NCI-H774 (cell line): ENCODE measurements around the gene ZNF488.

ENCODE experiments used
- DNase-seq: peaks from one replicate; lab custom pipeline; 2025; lab: John Stamatoyannopoulos, UW

Gene ZNF488

DNA sequence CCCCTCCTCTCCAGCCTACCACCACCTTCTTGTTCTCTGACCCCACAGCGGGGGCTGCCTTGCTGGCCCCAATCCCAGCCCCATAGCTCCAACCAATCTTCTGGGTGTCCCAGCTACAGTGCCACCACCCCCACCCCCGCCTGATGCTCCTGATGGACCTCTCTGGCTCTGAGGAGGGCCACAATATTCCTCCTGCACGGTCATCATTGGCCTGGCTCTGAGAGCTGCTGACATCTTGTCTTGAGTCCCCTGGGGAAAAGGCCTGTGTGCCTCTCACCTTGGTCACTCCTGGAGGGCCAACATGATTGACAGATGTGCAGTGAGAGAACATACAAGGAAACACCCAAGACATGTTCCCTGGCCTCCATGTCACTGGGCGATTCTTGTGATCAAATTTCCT, 54.2 kb downstream of the ZNF488 start:
- DNase-seq, result no peak

DNA sequence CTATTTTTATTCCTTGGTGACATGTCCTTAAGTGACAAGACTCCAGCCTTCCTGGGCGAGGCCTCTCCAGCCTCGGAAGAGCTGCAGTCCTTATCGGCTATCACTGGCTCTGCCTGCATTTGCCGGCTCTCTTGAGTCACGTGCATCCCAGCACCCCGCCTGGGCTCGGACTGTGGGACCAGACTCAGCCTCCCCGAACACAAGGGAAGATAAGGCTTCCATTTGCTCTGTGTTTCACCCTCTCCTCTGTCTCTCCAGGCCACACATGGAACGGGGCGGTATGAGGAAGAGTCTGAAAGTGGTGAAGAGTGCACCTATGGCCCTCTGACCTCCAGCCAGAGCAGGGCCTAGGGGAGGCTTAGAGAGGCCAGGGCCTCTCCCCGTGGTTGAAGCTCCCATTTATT, 57.2 kb downstream of the ZNF488 start:
- DNase-seq, result no peak

DNA sequence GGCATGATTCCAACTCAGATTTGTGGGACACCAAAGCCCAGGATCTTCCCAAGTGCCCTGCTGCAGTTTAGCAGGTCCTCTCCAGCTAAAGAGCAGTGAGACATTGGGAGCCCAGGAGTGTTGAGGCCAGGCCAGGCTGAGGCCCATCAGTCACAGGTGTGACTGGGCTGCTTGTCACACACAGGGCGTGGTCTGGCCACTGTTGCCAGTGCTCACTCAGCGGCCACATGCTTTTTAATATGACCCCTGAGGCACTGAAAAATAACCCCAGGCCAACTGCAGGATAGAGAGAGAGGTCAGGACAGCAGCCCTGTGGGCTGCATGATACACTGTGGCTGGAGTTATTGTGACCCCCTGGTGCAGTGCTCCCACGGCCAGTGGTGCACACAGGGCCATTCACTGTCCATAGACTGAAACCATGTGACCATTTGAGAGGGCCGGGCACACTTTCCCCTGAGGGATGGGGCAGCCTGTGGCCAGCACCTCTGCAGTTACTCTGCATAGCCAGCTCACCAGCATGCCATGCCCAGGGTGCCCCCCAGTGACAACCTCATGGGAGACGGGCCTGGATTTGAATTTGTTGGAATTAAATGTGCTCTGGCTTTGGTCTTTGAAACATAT, 57.7 kb downstream of the ZNF488 start:
- no peak for DNase-seq

DNA sequence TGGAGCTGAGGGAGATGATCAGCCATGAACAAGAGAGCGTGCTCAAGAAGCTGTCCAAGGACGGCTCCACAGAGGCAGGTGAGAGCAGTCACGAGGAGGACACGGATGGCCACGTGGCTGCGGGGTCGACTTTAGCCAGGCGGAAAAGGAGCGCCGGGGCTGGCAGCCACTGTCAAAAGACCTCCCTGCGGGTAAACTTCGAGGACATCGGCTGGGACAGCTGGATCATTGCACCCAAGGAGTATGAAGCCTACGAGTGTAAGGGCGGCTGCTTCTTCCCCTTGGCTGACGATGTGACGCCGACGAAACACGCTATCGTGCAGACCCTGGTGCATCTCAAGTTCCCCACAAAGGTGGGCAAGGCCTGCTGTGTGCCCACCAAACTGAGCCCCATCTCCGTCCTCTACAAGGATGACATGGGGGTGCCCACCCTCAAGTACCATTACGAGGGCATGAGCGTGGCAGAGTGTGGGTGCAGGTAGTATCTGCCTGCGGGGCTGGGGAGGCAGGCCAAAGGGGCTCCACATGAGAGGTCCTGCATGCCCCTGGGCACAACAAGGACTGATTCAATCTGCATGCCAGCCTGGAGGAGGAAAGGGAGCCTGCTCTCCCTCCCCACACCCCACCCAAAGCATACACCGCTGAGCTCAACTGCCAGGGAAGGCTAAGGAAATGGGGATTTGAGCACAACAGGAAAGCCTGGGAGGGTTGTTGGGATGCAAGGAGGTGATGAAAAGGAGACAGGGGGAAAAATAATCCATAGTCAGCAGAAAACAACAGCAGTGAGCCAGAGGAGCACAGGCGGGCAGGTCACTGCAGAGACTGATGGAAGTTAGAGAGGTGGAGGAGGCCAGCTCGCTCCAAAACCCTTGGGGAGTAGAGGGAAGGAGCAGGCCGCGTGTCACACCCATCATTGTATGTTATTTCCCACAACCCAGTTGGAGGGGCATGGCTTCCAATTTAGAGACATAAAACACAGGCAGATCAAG, 58.5 kb downstream of the ZNF488 start:
- DNase-seq, result no peak

DNA sequence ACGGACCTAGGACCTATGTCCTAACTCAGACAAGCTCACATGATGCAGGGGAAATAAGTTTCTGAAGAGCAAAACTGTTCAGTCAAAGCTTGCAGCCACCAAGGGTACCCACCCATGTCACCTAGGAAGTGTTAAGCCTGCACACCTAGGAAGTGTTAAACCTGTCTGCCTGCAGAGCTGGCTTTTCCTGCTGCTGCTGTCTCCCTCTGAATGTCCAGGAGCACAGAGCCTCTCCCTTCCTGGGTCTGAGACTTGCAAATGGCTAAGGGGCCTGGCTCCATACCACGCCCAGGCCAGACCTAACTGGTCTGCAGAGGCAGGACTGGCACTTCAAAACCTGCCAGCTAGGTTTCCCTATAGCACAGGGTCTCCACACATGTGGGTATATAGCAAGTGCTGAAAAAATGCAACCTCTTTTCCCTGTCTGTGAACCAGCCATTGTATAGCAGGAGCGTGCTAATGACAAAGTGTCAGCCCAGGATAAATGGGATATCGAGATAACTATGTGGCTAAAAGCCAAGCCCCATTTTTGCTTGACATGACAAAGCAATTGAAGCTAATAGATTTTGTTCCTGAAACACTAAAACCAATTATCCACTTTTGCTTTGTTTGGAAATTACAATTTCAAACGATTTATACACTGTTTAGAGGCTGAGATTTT, 60.3 kb downstream of the ZNF488 start:
- no peak for DNase-seq

DNA sequence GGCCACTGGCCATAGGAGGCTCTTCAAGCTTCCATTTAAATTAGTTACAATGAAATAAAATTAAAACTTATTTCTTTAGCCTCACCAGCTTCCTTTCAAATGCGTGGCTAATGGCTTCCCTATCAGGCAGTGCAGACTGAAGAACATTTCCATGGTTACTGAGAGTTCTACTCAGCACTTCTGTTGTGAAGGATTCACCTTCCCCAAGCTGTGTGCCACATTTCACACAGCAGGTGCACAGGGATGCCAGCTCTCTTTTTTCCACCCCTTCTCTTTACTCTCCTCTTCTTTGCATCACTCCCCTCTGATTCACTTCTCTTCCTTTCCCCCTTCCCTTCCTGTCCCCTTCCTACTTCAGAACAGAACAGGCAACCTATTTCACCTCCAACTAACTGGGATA, 61.0 kb downstream of the ZNF488 start:
- DNase-seq, result no peak

DNA sequence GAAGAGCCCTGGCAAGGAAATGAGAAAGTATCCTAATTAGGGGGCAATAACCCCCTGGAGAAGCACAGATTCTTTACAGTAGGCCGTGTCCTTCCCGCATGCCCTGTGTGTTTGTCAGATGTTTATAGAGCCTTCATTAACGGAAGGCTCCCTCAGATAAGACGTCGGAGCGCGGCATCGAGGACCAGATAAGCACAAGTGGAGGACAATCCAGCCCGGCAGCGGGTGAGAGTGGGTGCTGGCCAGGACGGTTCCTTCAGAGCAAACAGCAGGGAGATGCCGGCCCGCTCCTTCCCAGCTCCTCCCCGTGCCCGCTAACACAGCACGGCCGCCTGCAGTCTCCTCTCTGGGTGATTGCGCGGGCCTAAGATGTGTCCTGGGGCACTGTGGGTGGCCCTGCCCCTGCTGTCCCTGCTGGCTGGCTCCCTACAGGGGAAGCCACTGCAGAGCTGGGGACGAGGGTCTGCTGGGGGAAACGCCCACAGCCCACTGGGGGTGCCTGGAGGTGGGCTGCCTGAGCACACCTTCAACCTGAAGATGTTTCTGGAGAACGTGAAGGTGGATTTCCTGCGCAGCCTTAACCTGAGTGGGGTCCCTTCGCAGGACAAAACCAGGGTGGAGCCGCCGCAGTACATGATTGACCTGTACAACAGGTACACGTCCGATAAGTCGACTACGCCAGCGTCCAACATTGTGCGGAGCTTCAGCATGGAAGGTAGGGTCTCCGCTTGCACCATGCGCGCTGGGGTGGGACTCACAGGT, 61.6 kb downstream of the ZNF488 start, which contains the start of gene GDF2:
TSS of gene GDF2 (plus strand) at position 155 of the 762 bp plus-strand sequence. CDS start at position 370, 215 bp downstream.
- no peak for DNase-seq

DNA sequence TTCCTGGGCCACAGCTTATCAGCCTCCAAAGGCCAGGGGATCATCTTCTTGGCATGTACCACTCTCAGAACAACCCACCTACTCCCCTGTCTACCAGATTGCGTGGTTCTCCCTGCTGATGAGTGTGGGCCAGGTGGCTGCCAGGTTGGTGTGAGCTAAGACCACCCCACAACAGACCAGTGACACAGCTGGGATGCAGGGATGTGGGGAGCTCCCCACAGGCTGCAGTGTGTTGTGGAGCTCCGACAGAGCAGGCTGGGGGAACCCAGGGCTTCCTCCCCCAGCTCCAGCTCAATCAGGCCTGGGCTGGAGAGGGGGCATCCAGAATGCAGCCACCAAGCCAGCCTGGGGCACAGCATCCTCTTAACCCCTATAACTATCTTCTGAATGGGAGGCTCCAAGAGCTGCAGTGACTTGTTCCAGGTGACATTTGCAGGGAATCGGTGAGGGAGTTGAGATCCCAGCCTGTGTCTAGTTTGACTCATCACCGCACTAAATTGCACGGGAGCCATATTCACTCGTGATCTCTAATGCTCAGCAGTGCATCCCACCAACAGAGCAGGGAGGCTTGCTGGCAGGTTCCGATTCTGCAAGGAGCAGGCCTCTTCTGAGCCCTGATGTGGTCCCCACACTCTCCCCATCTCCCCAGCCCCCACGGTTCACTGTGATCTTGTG, 62.4 kb downstream of the ZNF488 start:
- DNase-seq, result no peak

DNA sequence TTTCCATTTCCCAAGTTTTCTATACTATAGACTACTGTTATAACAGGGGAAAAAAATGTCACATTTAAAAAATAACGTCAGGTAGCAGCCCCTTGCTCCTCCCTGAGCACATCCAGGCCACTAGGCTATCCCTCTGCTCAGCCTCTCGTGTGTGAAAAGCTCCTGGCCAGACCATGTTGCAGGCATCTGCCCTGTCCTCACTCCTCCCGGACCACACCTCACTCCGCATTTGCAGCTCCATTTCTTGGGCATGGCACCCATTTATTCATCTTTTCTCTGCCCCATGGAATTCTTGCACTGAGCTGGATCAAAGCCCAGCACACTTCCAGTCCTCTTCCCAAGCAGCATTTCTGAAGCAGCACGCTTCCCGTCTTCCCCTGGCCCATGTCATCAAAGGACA, 63.3 kb downstream of the ZNF488 start:
- no peak for DNase-seq

DNA sequence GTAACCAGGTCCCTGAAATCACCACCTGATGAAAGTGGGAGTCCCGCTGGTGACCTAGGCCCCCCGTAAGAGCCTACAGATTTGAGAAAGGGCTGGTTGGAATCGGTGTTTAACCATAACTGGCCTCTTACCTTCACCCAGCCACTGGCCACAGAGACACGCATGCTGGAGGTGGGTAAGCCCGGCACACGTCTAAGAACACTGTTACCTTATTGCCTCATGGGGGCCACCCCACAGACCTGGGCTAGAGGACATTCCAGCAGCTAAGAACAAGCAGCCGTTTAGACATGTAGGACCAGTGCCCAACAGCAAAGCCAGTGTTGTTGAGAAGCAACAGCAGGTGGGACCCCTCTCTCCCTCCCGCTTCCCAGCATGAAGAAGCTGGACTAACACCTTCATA, 64.3 kb downstream of the ZNF488 start:
- no peak for DNase-seq

DNA sequence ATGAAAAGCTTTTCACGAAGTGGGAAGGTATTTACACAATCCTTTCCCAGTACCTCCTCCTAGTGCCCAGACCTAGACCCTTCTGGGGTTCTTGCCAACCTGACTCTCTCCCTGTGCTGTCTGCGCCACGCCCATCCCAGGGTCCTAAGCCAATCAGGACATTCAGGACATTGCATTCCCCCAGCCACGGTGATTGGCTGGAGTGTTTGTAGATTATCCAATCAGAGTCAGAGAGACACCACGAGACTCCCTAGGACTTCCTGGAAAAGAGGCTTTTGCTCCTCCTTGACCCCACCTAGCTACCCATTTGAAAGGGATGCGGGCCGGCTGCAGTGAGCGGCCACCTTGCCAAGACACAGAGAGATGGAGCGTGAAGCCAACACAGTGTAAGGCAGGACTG, 65.4 kb downstream of the ZNF488 start:
- no peak for DNase-seq

DNA sequence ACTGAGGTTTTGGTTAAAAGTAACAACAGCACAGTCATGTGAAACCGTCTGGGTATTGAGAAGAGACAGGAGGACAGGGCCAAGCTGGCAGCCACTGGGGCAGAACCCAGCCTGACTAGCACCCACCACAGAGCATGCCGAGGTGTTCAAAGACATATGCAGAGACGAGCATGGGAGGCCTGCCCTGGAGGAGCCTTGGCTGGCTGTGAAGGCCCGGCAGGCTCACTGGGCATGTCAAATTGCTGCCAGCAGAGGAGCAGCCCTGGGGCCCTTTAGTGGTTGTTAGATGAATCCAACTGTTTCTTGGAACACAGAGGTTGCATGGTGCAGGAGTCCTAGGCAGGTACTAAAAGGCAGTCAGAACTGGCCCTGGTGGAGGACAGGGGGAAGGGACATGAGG, 66.8 kb downstream of the ZNF488 start:
- DNase-seq, result no peak

DNA sequence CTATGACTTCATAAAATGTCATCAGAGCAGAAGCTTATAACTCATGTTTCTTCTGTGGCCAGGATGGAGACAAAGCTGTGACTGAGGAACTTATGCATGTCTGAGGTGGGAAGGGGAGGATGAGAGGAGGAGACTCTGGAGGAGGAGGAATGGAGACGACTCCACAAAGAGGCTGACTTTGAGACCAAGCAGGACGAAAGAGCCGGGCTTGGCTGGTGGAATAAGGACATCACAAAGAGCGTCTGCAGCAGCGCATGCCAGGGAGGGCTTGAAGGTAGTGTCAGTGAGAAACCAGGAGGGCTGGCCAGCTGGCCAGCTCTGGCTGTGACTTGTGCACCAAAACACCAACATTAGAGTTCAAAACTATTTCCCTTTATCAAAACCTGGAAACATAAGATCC, 68.0 kb downstream of the ZNF488 start:
- no peak for DNase-seq
